Measurements from ENCODE around the gene ADCY5.

DNA sequence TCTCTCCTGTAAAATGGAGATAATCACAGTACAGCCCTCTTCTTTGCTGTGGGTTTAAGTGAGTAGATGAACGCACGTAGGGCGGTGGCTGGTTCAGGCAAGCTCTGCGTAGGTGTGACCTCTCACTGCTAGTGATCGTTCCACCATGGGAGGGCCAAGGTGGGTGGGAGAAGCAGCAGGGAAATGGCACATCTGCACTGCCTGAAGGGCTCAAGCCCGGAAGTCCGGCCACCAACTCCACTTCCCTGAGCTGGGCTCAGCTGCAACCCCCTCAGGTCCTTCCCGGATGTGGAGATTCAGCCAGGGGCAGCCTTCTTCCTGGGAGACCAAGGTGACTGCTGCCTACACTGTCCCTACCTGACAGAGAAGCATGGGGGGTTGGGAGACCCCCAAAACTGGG is 102.9 kb downstream of the ADCY5 start:
- TF ChIP-seq, protein P1, sequence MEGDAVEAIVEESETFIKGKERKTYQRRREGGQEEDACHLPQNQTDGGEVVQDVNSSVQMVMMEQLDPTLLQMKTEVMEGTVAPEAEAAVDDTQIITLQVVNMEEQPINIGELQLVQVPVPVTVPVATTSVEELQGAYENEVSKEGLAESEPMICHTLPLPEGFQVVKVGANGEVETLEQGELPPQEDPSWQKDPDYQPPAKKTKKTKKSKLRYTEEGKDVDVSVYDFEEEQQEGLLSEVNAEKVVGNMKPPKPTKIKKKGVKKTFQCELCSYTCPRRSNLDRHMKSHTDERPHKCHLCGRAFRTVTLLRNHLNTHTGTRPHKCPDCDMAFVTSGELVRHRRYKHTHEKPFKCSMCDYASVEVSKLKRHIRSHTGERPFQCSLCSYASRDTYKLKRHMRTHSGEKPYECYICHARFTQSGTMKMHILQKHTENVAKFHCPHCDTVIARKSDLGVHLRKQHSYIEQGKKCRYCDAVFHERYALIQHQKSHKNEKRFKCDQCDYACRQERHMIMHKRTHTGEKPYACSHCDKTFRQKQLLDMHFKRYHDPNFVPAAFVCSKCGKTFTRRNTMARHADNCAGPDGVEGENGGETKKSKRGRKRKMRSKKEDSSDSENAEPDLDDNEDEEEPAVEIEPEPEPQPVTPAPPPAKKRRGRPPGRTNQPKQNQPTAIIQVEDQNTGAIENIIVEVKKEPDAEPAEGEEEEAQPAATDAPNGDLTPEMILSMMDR (IDR thresholded peaks at IDR 0.05 in 2 of 3, conservative IDR thresholded peaks at IDR 0.05 in 1 of 3; ENCODE audit: borderline replicate concordance in 1 of 3, insufficient read depth in 1 of 3, low read depth in 2 of 3, low read length in 2 of 3), result no peak
- TF ChIP-seq EZH2 (IDR thresholded peaks at IDR 0.05), result no peak
- TF ChIP-seq CEBPB (IDR thresholded peaks at IDR 0.05; ENCODE audit: low read depth), result no peak
- TF ChIP-seq EZH2phosphoT487 (IDR thresholded peaks at IDR 0.05; ENCODE audit: borderline replicate concordance), result no peak
- no peak for TF ChIP-seq SIN3A (IDR thresholded peaks at IDR 0.05; ENCODE audit: low read depth)
- no peak for TF ChIP-seq POLR2A (IDR thresholded peaks at IDR 0.05; ENCODE audit: borderline replicate concordance, extremely low read depth, insufficient read depth, insufficient read length)
- TF ChIP-seq ZFX (IDR thresholded peaks at IDR 0.05), result no peak
- TF ChIP-seq JUND (IDR thresholded peaks at IDR 0.05), result no peak
- TF ChIP-seq RAD21 (IDR thresholded peaks at IDR 0.05; ENCODE audit: low read depth), result no peak
- no peak for TF ChIP-seq MAX (IDR thresholded peaks at IDR 0.05)
